Measurements from ENCODE around the gene KLKB1.
A peak's percentile ranks its signal among the peaks of the same experiment; 100 is the strongest.
"Not testable (repeated sequence)": the region's sequence is repeated elsewhere in the genome, so short reads cannot be mapped to it uniquely, and the experiment has no call there.

KLKB1 gene

DNA sequence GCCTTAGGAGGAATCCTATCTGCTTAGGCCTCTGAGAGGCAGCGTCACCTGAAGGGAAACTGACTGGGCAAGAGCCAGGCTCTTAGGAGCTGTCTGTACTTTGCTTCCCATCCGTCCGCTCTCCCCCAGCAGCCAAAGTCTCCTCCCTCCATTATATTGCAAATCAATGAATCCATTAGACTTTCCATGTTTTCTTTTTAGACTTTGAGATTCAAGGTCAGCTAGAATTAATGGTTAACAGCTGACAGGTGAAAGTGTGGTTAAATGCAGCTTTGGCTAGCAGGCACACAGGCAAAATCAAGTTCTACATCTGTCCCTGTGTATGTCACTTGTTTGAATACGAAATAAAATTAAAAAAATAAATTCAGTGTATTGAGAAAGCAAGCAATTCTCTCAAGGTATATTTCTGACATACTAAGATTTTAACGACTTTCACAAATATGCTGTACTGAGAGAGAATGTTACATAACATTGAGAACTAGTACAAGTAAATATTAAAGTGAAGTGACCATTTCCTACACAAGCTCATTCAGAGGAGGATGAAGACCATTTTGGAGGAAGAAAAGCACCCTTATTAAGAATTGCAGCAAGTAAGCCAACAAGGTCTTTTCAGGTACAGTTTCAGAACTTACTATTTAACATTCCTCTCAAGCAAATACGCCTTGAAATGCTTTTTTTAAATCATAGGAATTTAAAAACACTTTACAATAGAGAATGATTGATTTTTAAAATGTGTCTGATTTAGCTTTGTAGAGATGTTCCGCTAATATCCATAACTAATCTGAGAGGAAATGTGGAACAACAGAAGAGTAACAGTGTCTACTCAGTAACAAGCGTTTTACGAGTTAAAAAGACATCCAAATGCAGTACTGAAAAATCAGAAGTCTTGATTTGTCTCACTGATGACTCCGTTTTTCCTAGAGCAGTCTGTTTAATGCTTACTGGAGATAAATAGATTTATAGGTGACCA, 38.7 kb downstream of the KLKB1 start, which contains the start of gene F11:
Gene F11 (plus strand): TSS at position 507 of the 970 bp plus-strand sequence. CDS start 948 bp downstream, outside the sequence.
- no peak for DNase-seq

DNA sequence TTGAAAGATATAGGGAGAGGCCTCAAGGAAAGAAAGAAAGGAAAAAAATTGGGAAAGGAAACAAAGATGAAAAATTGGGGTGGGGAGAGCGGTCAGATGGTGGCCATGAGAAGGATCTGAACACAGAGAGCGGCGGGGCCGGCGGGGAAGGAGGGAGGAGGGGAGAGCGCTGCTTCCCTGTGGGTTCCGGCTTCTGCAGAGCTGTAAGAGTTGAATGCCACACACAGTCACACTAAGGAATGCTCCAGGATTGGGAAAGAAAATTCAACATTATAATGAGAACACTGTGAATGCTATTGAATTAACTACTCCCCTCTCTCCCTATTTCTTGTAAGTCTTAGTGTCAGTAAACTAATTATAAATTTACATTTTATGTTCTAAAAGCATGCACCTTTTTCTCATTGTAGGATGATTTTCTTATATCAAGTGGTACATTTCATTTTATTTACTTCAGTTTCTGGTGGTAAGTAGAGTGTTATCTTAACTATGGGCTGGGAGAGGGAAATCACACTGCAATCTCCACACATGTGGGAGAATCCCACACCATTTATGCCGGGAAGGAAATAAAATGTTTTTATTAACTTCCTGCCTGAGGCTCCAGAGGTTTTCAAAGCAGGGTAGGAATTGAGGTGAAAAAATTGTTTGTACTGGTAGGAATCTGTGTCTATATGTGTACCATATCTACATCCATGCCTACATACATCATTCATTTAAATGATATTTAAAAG, 39.6 kb downstream of the KLKB1 start:
- DNase-seq, result no peak

DNA sequence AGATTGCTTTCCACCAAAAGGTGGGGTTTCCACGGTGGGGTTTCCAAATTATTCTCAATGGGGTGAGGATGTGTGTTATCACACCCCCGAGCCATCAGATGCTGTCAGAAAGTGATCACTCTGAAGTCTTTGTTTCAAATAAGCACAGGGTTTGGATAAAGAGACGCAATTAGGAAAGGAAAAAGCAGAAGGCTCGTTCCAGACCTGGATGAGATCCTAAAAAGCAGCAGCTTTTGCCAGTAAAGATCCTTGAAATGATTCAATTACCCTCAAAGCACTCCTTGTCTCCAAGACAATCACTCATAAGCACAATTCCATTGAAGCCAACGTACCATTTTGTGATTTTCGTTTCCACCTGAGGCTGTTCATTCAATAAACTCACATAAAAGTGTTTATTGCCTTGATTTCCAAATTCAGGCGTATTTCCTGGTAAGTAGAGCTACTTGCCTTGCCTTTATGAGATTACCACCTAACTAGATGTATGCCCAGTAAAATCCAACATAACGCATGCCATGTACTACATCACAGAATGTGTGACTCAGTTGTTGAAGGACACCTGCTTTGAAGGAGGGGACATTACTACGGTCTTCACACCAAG, 43.9 kb downstream of the KLKB1 start:
- DNase-seq, result no peak

DNA sequence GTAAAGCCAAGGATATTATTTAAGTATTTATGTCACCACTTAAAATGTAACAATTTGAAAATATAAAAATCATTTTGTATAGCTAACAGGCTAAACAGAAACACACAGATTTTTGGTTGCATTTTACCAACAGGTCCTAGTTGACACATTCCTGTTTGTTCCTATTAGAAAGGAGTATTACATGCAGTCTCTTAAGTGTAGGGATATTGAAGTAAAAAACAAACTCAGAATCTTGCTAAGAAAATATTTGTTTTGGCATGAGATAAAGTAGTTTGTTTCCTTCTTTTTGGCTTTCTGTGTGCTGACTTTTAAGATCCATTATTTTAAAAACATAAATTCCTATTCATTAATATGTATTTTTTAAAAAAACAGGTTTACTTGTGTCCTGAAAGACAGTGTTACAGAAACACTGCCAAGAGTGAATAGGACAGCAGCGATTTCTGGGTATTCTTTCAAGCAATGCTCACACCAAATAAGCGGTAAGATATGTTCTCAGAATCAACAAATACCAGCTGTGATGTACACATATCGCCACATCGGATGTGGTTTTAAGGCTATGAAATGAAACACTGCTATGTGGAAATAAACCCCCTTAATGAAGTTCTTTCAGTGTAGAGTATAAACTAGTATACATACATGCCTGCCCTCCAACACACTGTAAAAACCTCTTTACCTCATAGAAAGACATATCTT, 45.5 kb downstream of the KLKB1 start:
- DNase-seq, result no peak

DNA sequence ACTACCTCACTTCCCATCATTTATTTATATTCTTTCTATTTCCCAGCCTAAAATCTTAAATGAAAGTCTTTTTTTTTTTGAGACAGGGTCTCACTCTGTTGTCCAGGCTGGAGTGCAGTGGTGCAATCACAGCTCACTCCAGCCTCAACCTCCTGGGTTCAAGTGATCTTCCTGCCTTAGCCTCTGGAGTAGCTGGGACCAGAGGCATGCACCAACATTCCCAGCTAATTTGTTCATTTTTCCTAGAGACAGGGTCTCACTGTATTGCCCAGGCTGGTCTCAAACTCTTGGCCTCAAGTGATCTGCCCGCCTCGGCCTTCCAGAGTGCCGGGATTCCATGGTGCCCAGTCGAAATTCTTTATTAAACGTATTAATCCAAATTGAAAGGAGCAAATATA, 46.1 kb downstream of the KLKB1 start:
- DNase-seq, result not testable (repeated sequence)

DNA sequence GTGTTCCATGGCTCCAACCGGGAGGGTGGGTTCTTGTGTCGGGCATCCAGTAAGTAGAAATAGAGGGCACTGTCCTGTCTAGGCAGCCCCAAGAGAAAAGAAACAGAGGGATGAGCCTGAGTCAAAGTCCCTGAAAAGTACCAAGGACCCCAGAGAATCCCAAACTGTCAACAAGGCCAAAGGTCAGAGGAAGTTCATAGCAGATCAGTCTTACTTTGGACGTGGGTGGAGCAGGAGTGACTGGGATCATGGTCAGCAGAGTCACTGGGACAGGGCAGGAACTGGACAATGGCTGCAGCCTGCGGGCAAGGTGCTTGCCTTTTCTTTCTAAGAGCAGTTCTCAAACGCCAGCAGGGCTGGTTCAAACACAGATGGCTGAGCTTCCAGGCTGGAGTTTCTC, 56.0 kb downstream of the KLKB1 start:
- no peak for DNase-seq

DNA sequence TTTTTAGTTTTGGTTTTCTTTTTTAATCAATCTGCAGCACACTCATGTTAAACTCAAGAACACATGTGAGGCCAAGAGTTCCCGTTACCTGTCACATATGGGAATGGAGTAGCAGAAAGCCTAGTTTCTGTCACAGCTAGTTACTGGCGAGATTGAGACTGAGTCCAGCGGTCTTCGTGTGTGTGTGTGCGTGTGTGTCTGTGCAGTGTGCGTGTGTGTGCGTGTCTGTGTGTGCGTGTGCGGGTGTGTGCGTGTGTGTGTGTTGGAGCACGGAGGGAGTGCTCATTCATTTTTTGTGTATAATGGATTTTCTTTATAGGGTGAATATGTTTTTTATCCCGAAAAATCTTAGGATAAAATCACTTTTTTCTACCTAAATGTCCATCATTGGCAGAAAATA, 57.8 kb downstream of the KLKB1 start:
- no peak for DNase-seq

DNA sequence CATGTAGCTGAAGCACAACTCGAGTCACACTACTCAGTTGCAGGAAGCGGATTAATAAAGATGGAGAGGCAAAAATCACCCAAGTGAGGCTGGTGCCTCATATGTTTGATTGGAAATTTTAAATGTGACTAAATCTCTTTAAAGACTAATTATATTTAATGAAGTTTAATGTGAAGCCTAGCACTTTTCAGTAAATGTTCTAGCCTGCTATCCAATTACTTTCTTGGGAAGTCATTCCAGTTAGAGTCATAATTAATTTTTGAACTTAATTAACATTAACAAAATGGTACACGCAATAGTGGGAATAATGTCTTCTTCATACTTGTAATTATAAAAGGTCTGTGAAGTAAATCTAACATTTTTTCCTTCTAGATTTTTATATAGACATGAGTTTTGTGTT, 59.3 kb downstream of the KLKB1 start:
- no peak for DNase-seq

DNA sequence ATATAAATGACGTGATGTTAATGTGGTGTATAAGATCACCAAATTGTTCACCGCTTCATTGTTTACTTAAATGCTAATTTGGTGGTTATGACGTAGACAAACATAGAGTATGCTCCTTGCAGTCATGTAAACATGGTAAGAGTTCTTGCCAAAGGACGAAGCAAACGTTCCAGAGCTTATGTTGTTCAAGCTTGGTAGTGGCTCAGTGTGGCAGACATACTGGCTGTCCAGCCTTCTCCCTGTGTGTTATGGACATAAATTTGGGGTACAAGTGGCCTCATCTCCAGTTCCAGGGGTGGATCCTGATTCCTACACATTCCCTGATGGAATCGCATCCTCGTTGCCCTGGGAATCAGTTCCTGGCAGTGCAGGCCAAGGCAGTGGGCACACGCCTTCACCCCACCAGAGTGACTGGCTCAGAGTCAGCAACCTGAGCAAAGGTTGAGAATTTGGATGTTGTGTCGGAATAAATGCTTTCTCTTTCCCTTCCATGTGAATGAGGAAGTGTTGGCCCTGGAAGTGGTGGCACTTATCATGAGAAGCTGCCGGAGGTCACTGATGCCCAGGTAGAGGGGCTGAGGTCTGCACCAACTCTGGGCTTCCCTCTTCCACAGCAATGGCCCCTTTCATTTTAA, 64.1 kb downstream of the KLKB1 start:
- DNase-seq, result no peak

DNA sequence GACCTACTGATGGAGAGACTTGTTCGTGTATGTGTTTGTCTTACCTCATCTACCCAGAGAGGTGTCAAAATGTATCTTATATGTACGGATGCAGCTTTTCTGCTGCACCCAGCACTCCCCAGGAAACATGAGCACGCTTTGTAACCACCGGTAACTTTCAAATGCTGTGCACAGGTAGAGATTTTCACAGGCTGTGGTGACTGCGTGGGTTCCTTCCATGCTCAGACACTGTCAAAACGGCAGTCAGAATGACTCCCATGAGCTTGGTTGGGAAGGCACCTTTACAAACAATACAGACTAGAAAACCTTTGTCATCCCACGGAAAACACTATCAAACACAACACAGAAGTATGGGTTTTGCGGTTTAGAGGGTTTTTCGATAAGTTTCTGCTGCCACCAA, 66.9 kb downstream of the KLKB1 start:
- DNase-seq, result no peak

DNA sequence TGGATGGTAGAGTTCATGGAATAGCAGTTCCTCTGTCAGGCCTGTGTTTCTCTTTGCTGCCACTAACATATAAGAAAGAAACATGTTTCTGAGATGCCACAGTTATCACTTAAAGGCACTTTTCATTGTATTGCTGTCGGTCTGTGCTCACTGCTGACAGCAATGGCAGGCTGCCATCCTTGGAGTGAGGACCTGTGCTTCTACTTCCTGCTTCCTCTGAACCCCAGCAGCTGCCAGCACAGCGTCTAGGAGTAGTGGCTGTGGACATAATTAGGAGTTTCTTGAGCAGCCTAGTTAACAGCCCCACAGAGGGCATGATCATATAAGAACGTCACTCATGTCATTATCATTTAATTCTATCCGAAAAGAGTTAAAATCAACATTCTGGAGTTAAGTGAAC, 69.2 kb downstream of the KLKB1 start:
- DNase-seq, result no peak

DNA sequence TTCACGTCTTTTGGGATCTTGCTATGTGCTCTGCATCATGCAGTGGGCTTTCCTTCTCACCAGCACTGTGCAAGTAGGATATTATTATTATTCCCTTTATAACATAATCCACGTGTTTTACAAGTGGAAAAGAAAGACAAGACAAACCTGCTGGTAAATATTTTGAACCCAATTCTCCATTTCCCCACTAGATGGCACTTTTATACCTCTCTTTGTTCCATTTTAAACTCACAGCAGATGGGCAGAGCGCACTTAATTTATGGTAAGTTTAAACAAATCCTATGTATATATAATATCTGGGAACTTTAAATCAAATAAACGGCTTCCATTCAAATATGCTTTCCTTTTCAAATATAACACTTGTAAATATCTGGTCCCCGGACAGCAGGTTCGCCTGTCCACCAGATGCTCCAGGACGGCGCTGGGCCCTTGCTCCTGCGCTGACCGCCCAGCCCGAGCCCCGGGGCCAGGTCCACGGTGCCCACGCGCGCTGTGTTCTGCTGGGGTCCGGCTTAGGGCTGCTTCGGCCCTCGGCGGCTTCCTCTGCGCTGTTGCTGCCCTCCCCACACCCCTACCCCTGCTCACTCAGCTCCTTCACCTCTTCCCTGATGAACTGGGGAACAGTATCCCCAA, 69.8 kb downstream of the KLKB1 start:
- DNase-seq, result peak; percentile 1 to 2

DNA sequence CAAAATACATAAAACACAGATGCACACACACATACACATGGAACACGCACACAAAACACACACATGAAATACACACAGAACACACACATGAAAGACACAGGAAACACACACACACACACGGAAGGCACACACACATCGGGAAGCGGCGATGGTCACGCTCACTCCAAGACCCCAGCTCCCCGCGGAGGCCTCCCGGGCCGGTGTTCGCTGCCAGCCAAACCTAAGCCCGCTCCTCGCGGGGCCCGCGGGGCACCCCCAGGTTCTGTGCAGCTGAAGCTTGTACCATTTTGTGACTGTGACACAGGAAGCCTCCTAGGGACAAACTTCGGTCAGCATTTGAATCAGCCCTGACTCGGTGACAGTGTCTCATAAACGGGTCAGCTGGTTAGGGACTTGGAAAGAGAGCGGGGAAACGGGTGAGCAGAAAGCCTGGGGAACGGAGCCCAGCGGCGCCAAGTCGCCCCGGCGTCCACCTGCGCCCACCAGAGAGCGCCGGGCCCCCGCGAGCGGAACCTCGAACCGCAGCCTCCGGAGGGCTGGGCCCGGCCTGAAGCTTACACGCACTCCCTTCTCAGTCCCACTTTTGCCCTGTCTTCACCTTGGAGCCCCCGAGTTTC, 70.8 kb downstream of the KLKB1 start:
- no peak for DNase-seq

DNA sequence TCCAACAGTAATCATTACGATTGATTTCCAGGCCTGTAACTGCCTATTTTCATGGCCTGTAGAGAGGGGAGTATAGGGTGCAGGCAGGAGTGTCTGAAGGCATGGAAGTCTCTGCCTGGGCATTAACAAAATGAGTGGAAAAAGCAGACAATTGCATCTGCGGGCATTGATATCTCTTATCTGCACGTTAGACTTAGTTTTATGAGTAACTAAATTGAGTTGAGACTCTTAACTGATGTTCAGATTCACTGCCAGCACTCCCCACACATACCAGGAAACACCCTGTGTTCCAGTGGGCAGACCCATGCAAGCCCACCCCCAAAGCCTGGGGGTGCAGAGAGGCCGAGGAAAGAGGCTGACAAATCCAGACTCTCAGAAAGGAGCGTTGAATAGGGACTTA, 72.0 kb downstream of the KLKB1 start:
- DNase-seq, result no peak

DNA sequence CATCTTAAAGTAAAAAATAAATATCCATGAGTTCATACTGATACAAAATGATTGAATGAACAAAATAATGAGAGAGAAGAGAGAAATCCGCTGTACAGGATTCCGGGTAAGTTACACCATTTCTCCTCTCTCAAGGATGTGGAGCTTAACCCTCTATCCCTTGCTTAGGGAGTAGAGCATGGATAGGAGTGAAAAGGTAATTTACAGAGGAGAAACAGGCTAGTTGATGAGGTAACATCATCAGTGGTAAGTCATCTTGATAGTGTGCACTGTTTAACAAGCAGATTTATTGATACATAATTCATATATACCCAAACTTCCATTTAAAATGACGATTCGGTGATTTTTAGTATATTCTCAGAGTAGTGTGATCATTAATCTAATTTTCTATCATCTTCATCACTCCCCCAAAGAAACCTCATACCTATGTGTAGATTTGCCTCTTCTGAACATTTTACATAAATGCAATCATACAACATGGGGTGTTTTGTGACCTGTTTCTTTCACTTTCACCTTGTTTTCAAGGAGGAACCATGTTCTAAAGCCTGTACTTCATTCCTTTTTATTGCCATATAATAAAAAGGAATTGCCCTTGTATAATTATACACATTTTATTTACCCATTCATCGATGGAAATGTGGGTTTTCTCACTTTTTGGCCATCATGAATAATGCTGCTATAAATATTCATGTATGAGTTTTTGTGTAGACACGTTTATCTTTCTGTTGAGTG, 73.5 kb downstream of the KLKB1 start:
- DNase-seq, result no peak

DNA sequence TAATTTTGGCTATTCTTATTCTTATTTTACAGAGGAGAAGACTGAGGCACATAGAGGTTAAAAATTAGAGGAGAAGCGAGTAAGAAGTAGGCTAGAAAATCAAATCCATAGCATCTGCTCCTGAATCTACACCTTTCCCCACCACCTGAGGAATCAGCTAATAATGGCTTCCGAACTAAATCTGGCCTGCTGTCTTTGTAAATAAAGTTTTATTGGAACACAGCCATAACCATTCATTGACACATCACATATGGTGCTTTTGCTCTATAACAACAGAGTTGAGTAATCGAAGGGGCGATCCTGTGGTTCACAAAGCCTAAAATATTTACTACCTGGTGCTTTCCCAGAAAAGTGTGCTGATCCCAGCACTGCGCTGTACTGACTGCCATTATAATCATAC, 76.9 kb downstream of the KLKB1 start:
- no peak for DNase-seq

DNA sequence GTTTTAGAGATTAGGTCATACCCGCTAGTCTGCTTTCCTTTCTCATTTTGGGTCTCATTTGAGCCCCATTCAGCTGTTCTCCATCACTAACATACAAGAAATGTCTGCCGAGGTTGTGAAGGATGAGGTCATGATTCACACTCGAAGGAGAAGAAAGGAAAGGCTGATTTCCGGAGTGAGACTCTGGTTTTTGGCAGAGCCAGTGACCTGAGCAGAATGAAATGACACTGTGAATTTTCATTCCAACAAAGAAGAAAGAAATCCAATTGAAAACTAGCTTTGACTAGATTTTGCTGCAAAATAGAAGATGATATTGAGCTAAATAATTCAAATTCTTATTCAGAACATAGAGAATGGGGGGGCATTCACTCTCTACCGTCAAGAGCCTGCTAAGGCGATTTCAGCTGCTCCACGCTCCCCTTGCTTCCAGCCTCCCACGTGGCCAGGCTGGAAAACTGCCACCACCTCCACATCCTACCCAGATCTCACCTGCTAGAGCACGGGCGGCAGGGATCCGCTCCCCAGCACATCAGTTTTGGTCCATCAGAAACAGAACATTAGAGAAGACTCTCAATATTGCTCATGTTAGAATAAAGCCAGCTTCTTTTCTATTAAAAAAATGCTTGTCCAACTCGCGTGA, 77.7 kb downstream of the KLKB1 start:
- no peak for DNase-seq

DNA sequence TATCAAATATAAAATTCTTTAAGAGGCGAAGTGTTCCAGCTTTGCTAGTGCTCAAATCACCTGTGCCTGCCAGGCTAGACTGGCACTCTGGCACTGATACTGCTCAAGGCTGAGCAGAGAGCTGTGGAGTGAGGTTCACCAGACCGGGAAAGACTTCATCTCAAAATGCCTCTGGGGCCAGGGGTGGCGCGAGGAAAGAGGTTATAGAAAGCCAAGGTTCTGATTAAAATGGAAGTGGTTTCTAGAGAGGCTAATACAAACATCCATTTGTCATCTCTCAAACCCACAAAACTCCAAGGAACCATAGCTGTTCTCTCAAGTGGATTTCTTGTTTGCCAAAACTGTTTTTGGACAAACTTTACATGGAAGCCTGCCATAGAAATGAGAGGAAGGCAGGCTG, 80.2 kb downstream of the KLKB1 start:
- DNase-seq, result no peak

DNA sequence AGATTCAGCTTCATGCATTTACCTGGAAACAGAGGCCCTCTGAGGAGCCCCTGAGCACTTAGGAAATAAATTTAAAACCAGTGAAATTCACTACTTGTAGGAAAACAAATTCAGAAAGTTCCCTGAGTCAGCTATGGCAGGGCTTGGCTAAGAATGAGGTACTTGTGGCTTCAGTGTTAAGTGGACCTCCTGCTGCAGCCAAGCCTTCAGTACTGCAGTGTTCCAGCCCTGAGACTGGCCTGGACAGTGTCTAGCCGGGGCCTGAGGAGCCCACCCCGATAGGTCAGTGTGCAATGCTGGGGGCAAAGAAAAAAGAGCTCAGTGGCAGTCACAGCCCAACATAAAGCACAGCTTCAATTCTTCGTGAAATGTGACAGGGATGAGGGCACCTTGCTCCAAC, 80.6 kb downstream of the KLKB1 start:
- DNase-seq, result no peak

Measured in NCI-H187 (cell line).